ENCODE results near the gene UBC.

GRCh38 chr12:124909831-124910560 is 4.5 kb downstream of the UBC start:
- no peak for TF ChIP-seq EZH2phosphoT487 (IDR thresholded peaks at IDR 0.05; ENCODE audit: low read depth, severe bottlenecking, unreplicated experiment)
- no peak for TF ChIP-seq CTCF (IDR thresholded peaks at IDR 0.05; ENCODE audit: poor library complexity)
- TF ChIP-seq EZH2 (IDR thresholded peaks at IDR 0.05; ENCODE audit: borderline replicate concordance) = no peak

Measured in hepatocyte (in vitro differentiated cells).